ENCODE measurements around the gene B3GALT5.

DNA sequence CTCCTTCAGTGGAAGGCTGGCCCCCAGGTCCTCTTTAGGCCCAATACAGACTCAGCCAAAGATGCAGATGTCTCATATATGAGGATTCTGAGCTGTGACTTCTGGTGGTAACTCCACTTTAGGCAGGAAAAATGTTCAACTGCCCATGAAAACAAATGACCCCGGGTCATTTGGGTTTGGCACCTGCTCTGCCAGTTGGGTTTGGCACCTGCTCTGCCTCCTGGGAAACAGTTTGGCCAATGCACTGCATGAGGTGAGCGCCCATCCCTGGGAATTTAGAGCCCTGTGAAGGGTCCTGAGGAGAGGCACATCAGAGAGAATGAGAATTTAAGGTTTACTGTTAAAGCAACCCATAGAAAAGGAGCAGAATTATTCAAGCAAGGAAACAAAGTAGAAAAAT is 45.3 kb downstream of the B3GALT5 start:
- TF ChIP-seq, protein P1, sequence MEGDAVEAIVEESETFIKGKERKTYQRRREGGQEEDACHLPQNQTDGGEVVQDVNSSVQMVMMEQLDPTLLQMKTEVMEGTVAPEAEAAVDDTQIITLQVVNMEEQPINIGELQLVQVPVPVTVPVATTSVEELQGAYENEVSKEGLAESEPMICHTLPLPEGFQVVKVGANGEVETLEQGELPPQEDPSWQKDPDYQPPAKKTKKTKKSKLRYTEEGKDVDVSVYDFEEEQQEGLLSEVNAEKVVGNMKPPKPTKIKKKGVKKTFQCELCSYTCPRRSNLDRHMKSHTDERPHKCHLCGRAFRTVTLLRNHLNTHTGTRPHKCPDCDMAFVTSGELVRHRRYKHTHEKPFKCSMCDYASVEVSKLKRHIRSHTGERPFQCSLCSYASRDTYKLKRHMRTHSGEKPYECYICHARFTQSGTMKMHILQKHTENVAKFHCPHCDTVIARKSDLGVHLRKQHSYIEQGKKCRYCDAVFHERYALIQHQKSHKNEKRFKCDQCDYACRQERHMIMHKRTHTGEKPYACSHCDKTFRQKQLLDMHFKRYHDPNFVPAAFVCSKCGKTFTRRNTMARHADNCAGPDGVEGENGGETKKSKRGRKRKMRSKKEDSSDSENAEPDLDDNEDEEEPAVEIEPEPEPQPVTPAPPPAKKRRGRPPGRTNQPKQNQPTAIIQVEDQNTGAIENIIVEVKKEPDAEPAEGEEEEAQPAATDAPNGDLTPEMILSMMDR (IDR thresholded peaks at IDR 0.05; ENCODE audit: low read length), result no peak
- TF ChIP-seq EZH2 (optimal IDR thresholded peaks at IDR 0.05; ENCODE audit: low read depth, low read length), result no peak

Data from MM.1S (cell line).